ENCODE measurements around the gene ACOX3. TPM values are rescaled to one million over a fixed set of nuclear protein-coding genes. Genes with fewer than 3 reads are reported as not detected.
"Not testable (repeated sequence)": the region's sequence is repeated elsewhere in the genome, so short reads cannot be mapped to it uniquely, and the experiment has no call there.

The ACOX3 gene
- polyA plus RNA-seq, 3 donors: 12.7 to 14.6 (median 13.7) TPM

- 79 to 95% (median 94%) methylated on average over 12 to 15 of the region's 15 CpGs for WGBS, 3 donors
- H3K27ac ChIP-seq (ENCODE audit: low read depth, low read length): no peak overlapping the region
Observed at GRCh38 chr4:8399298-8399697, 41.2 kb downstream of the ACOX3 start.

DNA sequence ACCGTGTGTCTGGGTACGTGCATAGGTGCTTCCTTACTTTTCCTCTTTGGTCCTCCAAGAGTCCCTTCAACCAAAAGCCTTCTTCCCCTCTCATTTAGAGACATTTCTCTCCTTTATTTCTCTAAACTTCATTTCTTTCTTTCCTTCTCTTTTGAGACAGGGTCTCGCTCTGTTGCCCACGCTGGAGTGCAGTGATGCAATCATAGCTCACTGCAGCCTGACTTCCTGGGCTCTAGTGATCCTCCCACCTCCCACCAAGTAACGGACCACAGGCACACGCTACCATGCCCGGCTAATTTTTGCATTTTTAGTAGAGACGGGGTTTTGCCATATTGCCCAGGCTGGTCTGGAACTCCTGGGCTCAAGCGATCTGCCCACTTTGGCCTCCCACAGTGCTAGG is 42.2 kb downstream of the ACOX3 start:
- H3K27ac ChIP-seq (ENCODE audit: low read depth, low read length): no peak overlapping the region
- 68 to 96% (median 79%) methylated on average over 9 of the region's 9 CpGs for WGBS, 3 donors

DNA sequence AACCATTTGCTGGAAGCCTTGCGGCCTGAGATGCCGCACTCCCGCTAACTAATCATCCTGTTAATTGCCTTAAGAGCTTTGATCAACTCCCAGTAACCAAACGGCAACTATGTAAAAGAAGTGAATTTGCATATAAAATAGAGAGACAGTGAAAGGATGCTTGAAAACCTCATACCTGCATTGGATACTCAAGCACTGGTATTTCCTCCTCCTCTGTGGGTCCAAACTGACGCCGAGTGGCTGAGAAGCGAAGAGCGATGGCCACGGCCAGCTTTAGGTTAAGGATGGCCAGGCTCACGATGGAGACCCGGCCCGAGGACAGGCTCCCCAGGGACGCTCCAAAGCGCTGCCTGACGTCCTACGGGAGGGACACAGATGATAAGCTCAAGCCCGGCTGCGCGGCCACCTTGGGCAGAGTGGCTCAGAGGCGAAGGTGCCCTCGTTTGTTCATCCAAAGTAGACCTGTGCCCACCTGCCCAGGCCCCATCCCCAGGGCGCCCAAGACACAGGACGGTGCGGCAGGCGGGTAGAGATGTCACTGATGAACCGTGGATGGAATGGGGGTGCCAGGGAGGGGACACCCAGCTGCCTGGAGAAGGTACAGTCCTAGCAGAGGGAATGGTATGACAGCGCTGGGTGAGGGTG is 43.6 kb downstream of the ACOX3 start:
- 94 to 95% (median 94%) methylated on average over 27 of the region's 27 CpGs for WGBS, 3 donors
- no peak overlapping the region for H3K27ac ChIP-seq (ENCODE audit: low read depth, low read length)

- no peak overlapping the region for H3K27ac ChIP-seq (ENCODE audit: low read depth, low read length)
- WGBS, 3 donors: 83 to 93% (median 89%) methylated on average over 12 of the region's 12 CpGs
Observed at GRCh38 chr4:8395504-8396296, 44.8 kb downstream of the ACOX3 start.

GRCh38 chr4:8394806-8395205 is 45.7 kb downstream of the ACOX3 start:
- no peak overlapping the region for H3K27ac ChIP-seq (ENCODE audit: low read depth, low read length)
- WGBS, 3 donors: 95 to 97% (median 96%) methylated on average over 12 of the region's 12 CpGs

DNA sequence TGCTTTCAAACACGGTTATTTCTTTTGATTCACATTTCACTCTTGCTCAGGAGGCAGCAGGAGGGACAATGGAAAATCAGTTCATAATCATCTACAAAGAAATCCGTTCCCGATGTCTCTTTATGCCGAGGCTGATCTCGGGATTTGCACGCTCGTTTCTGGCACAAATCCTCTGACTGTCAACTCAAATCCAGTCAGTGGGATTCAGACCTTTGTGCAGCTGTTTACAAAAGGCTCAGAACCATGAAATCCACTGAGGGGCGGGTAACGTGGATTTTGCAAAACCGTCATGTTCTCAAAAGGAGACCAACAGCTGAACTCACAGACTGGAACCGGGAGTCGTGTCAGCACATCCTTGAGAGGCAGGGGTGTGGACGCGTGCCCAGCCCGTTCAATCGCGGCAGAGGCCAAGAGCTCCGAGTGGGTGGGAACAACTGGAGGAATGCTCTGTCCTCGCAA is 46.4 kb downstream of the ACOX3 start:
- WGBS, 3 donors: 55 to 74% (median 64%) methylated on average over 19 of the region's 19 CpGs
- H3K27ac ChIP-seq (ENCODE audit: low read depth, low read length): no peak overlapping the region

DNA sequence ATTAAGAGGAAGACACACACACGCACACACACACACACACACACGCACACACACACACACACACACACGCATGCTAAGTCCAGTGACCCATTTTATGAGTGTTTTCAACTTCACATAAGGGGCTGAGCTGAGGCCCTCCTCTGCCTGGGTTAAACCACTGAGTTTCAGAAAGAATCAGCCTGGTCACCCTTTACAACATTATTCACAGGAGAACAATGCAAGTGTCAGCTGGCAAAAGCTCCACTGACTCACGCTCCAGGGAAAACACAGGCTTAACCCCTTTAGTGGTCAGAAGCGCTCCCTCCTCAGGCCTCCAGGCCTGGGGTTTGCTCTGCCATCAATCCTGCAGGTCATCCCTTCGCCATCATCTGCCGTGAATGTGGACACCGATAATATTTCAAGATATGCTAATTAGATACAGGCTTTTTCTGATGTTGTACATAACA is 46.9 kb downstream of the ACOX3 start:
- H3K27ac ChIP-seq (ENCODE audit: low read depth, low read length): no peak overlapping the region
- WGBS, 3 donors: 56 to 67% (median 63%) methylated on average over 8 of the region's 8 CpGs

GRCh38 chr4:8392591-8393190 is 47.8 kb downstream of the ACOX3 start:
- WGBS, 3 donors: 74 to 89% (median 84%) methylated on average over 15 of the region's 15 CpGs
- H3K27ac ChIP-seq (ENCODE audit: low read depth, low read length): no peak overlapping the region

GRCh38 chr4:8391972-8392371 is 48.6 kb downstream of the ACOX3 start:
- 49 to 73% (median 61%) methylated on average over 9 of the region's 9 CpGs for WGBS, 3 donors
- no peak overlapping the region for H3K27ac ChIP-seq (ENCODE audit: low read depth, low read length)

DNA sequence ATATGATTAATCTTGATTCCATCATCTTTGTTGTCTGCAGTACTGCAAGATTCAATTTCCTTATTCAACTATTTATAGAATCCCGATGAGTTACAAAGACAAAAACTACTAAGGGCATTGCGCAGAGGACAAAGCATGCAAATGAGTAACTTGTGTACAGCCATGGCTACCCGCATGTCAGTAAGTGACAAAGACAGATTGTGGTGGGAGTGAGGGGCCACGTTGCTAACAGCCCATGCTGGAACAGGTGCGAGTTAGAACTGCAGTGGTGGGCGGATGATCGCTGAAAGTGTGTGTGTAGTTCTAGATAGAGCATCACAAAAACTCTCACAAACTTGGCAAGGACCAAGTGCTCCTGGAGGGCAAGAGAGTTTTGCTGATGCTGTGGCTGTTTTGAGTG is 49.5 kb downstream of the ACOX3 start:
- H3K27ac ChIP-seq (ENCODE audit: low read depth, low read length): no peak overlapping the region
- WGBS, 3 donors: 93 to 96% (median 95%) methylated on average over 7 of the region's 7 CpGs

DNA sequence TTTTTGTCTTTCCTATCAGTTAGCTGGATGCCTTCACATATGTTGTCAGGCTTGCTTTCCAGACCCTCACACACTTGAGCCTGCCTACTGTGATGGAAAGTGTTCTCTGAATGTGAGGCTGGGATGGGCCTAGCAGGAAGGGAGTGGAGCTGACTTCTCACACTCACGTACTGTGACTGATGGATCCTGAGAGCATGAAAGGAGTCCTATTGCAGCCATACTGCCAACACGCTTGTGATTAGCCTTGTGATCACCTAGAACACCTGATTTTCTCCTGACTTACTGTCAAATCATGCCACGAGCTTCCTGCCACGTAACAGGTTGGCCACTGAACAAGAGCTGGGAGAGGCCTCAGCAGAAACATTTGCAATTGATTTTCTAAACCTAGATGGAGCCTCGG is 49.9 kb downstream of the ACOX3 start:
- 94 to 95% (median 94%) methylated on average over 5 of the region's 5 CpGs for WGBS, 3 donors
- no peak overlapping the region for H3K27ac ChIP-seq (ENCODE audit: low read depth, low read length)

GRCh38 chr4:8388528-8388870 is 52.0 kb downstream of the ACOX3 start:
- WGBS, 3 donors: 94 to 96% (median 95%) methylated on average over 12 of the region's 12 CpGs
- no peak overlapping the region for H3K27ac ChIP-seq (ENCODE audit: low read depth, low read length)

DNA sequence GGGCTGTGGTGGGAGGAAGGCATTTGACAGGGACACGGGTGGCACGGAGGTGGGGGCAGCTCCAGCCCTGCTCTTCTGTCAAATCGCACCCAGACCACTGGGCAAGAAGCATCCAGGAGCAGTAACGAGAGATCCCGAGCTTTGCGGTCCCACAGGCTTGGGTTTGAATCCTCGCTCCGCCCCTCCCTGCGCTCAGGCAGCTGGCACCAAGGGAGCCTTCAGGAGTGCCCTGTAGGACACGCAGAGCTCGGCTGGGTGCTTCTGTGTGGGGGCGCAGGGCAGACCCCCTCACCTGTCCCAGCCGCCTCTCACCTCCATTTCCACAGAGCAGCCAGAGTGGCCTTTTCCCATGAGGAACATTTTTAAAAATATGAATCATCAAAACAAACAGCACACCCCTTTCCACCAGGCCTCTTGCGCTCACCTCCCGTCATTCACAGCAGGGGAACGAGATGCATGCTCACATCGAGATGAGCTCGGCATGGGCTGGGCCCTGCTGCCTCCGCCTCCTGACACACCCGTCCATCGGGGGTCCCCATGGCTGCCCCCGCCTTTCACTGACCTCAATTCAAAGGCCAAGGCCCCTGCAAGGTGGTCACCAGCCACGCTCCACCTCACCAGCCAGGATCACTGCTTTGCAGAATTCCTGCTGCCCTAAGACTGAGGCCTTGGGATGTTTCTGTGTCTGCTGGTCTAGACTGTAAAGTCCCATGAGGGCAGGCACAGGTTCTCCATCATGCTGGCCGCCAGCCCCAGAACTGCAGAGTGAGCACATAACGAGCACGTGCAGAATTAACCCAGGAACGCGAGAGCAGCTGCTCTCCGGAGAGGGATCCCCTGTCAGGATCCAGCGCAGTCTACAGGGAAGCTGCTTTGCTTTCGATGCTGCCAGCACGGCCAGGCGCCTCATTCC is 52.7 kb downstream of the ACOX3 start:
- 90 to 94% (median 91%) methylated on average over 29 to 33 of the region's 33 CpGs for WGBS, 3 donors
- no peak overlapping the region for H3K27ac ChIP-seq (ENCODE audit: low read depth, low read length)

GRCh38 chr4:8387194-8387593 is 53.3 kb downstream of the ACOX3 start:
- 93 to 98% (median 97%) methylated on average over 20 to 22 of the region's 22 CpGs for WGBS, 3 donors
- no peak overlapping the region for H3K27ac ChIP-seq (ENCODE audit: low read depth, low read length)

- WGBS, 3 donors: 91 to 95% (median 93%) methylated on average over 24 of the region's 24 CpGs
- H3K27ac ChIP-seq (ENCODE audit: low read depth, low read length): no peak overlapping the region
Observed at GRCh38 chr4:8386731-8387130, 53.8 kb downstream of the ACOX3 start.

DNA sequence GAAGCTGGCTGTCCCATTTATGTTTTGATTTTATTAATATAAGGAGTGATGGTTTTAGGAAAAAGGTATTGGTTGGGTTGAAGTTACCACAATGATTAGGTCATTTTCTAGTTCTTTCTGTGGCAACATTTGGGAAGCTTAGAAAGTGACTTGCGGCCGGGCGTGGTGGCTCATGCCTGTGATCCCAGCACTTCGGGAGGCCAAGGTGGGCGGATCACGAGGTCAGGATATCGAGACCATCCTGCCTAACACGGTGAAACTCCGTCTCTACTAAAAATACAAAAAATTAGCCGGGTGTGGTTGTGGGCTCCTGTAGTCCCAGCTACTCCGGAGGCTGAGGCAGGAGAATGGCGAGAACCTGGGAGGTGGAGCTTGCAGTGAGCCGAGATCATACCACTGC is 54.4 kb downstream of the ACOX3 start:
- WGBS, 3 donors: 91 to 95% (median 95%) methylated on average over 12 to 13 of the region's 13 CpGs
- not testable (repeated sequence) for H3K27ac ChIP-seq (ENCODE audit: low read depth, low read length)

- H3K27ac ChIP-seq (ENCODE audit: low read depth, low read length): no peak overlapping the region
- WGBS, 3 donors: 93 to 95% (median 94%) methylated on average over 11 of the region's 11 CpGs
Observed at GRCh38 chr4:8385611-8386010, 54.9 kb downstream of the ACOX3 start.

- H3K27ac ChIP-seq (ENCODE audit: low read depth, low read length): no peak overlapping the region
- WGBS, 3 donors: 64 to 85% (median 81%) methylated on average over 8 to 9 of the region's 9 CpGs
Observed at GRCh38 chr4:8385106-8385505, 55.4 kb downstream of the ACOX3 start.
